Measurements from ENCODE around the gene MANF. TPM values are rescaled to one million over a fixed set of nuclear protein-coding genes. Genes with fewer than 3 reads are reported as not detected.

MANF gene
- total RNA-seq, 1 experiment from 2014 or later, result 176 TPM

DNA sequence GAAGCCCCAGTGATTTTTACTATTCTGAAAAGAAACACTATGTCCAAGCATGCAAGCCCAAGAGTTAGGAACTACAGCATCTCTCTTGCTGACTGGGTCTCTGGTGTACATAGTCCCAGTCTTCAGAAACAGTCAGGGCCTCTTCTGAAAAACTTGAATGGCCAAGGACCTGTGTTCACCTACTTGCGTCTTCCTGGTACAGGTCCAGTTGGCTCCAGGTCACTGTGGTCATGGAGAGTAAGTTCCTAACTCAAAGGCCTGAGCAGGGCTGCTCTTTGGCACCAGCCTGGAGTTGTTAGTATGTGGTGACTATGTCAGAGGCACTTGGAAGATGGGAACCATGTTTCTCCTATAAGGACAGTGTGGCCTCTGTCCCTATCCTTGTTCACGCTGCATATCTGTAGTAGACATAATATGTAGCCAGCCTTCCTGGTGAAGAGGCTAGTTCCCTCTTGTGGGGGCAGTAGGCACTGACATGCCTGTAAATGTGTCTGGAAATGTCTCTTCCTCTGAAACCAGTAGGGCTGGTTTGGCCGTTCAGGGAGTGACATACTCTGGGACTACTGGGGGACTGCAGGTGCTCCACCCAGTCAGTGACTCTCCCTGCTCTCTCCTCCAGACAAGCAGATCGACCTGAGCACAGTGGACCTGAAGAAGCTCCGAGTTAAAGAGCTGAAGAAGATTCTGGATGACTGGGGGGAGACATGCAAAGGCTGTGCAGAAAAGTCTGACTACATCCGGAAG lies 3.4 kb downstream of the MANF start:
- Mint-ChIP-seq H3K27ac (ENCODE audit: unreplicated experiment) (peak overlapping the region; percentile 77), H3K36me3 (ENCODE audit: insufficient read depth, unreplicated experiment) (peaks cover 94% of the 10 kb centered on the region), H3K27me3 (ENCODE audit: unreplicated experiment) (no peaks in the 10 kb centered on the region), H3K9me3 (ENCODE audit: low read depth, unreplicated experiment) (no peaks in the 10 kb centered on the region), H3K4me3 (ENCODE audit: low read depth, unreplicated experiment) (peak overlapping the region; percentile 93), H3K4me1 (ENCODE audit: low read depth, unreplicated experiment) (peaks cover 39% of the 10 kb centered on the region)
- TF ChIP-seq CTCF (IDR thresholded peaks at IDR 0.05; ENCODE audit: unreplicated experiment), result peak; percentile 33
- BruUV-seq (replicated peaks), result no TSS peak
- CTCF ChIA-PET, result interaction anchor here (0.5 to 1.7 kb wide), 6 partner anchors 8 to 1044 kb away, joined by 3 to 9 read pairs (median 4); no protein-coding TSS in a partner anchor
- intact Hi-C loops (cut with micrococcal nuclease; ENCODE audit: unreplicated experiment), result loop anchor here (5.0 kb wide), 1 partner anchor 771 kb away; the partner anchor contains the start of gene MAPKAPK3
- peak; percentile 85 for DNase-seq

- Mint-ChIP-seq H3K36me3 (ENCODE audit: insufficient read depth, unreplicated experiment) (peaks cover 97% of the 10 kb centered on the region), H3K4me3 (ENCODE audit: low read depth, unreplicated experiment) (peak overlapping the region; percentile 93), H3K27ac (ENCODE audit: unreplicated experiment) (peak overlapping the region; percentile 77), H3K9me3 (ENCODE audit: low read depth, unreplicated experiment) (no peaks in the 10 kb centered on the region), H3K4me1 (ENCODE audit: low read depth, unreplicated experiment) (peaks cover 39% of the 10 kb centered on the region), H3K27me3 (ENCODE audit: unreplicated experiment) (no peaks in the 10 kb centered on the region)
- no TSS peak for BruUV-seq (replicated peaks)
- peak; percentile 59 for DNase-seq
- intact Hi-C loops (cut with micrococcal nuclease; ENCODE audit: unreplicated experiment), result loop anchor here (5.0 kb wide), 1 partner anchor 772 kb away; the partner anchor contains the start of gene MAPKAPK3
- CTCF ChIA-PET, result interaction anchor here (0.6 to 1.7 kb wide), 8 partner anchors 9 to 848 kb away, joined by 3 to 5 read pairs (median 4); no protein-coding TSS in a partner anchor
- peak; percentile 65 for TF ChIP-seq CTCF (IDR thresholded peaks at IDR 0.05; ENCODE audit: unreplicated experiment)
Measured at GRCh38 chr3:51389423-51390183, 4.5 kb downstream of the MANF start.

GRCh38 chr3:51390246-51391074 lies 5.4 kb downstream of the MANF start:
- BruUV-seq (replicated peaks), result TSS peak; percentile 18
- Mint-ChIP-seq H3K36me3 (ENCODE audit: insufficient read depth, unreplicated experiment) (peaks cover 97% of the 10 kb centered on the region), H3K27me3 (ENCODE audit: unreplicated experiment) (no peaks in the 10 kb centered on the region), H3K4me1 (ENCODE audit: low read depth, unreplicated experiment) (peaks cover 39% of the 10 kb centered on the region), H3K27ac (ENCODE audit: unreplicated experiment) (no peak overlapping the region), H3K9me3 (ENCODE audit: low read depth, unreplicated experiment) (no peaks in the 10 kb centered on the region), H3K4me3 (ENCODE audit: low read depth, unreplicated experiment) (peak overlapping the region; percentile 71)
- CTCF ChIA-PET, result no interaction called here
- TF ChIP-seq CTCF (IDR thresholded peaks at IDR 0.05; ENCODE audit: unreplicated experiment), result no peak
- intact Hi-C loops (cut with micrococcal nuclease; ENCODE audit: unreplicated experiment), result no loop called here
- no peak for DNase-seq

DNA sequence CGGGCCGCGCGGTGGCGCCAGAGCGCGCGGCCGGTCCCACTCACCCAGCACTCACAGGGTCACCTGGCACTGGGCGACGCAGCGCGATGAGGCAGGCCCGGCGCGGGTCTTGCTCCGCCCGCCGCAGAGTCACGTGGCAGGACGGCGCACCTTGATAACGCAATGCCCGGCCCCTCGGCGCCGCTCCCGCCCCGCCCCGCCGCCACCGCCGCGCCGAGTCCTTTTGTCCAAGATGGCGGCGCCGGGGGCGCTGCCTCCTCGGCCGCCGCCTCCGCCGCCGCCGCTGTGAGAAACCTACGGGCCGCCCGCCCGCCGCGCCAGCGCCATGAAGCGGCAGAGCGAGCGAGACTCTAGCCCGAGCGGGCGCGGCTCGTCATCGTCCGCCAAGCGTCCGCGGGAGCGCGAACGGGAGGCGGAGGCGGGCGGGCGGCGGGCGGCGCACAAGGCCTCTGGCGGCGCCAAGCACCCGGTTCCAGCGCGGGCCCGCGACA lies 6.0 kb downstream of the MANF start, which contains the start of gene RBM15B:
Gene RBM15B (plus strand): TSS at position 211 of the 491 bp plus-strand sequence. CDS start 115 bp downstream, at position 326.
- H3K36me3 Mint-ChIP-seq (ENCODE audit: insufficient read depth, unreplicated experiment), result peaks cover 90% of the 10 kb centered on the region
- no TSS peak for BruUV-seq (replicated peaks)
- CTCF ChIA-PET, result no interaction called here
- peaks cover 38% of the 10 kb centered on the region for H3K4me1 Mint-ChIP-seq (ENCODE audit: low read depth, unreplicated experiment)
- peak; percentile 65 for TF ChIP-seq CTCF (IDR thresholded peaks at IDR 0.05; ENCODE audit: unreplicated experiment)
- peak; percentile 97 for DNase-seq
- H3K27ac Mint-ChIP-seq (ENCODE audit: unreplicated experiment), result peak within 1 kb of the TSS; percentile 39
- no peaks in the 10 kb centered on the region for H3K9me3 Mint-ChIP-seq (ENCODE audit: low read depth, unreplicated experiment)
- no peaks in the 10 kb centered on the region for H3K27me3 Mint-ChIP-seq (ENCODE audit: unreplicated experiment)
- H3K4me3 Mint-ChIP-seq (ENCODE audit: low read depth, unreplicated experiment), result peak within 1 kb of the TSS; percentile 71
- intact Hi-C loops (cut with micrococcal nuclease; ENCODE audit: unreplicated experiment), result no loop called here
